Muscle of back (tissue), 11 donors: ENCODE measurements around the gene PARD6G. TPM values are rescaled to one million over a fixed set of nuclear protein-coding genes. Genes with fewer than 3 reads are reported as not detected.
A peak's percentile ranks its signal among the peaks of the same experiment; 100 is the strongest.

Experiments used
- DNase-seq, 3 donors: peaks; one replicate each; pipeline versions ENCODE4 v3.0.0 to v3.0.0-alpha.2; 2013
- polyA plus RNA-seq, 10 donors: library from polyadenylated mRNA; unstranded; fragments of 120-200 nt; gene quantifications; one replicate each; pipeline ENCODE4 v1.2.1, GENCODE V29; 2013; ENCODE audit not compliant: insufficient read length in 10 of 10

The PARD6G gene
- polyA plus RNA-seq, 10 donors = 4.4 to 12.7 (median 5.4) TPM

GRCh38 chr18:80112624-80113248 lies 134.6 kb downstream of the PARD6G start:
- DNase-seq = peak in 1 of 3 donors; percentile 24

DNA sequence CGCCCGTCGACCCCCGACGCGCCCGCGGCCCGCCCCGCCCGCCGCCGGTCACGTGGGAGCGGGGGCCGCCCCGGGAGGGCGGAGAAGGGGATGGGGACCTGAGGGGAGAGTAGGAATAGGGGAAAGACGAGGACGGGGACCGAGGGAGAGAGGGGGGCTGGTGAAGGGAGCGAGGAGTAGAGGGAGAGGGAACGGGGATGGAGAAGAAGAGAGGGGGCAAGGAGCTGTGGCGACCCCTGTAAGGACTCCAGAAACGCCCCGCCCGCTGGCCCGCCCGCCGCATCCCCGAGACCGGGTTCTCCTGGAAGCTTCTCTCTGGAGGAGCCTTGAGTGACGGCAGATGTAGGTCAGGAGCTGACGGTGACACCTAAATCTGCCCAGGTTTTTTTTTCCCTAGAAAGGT lies 137.6 kb downstream of the PARD6G start:
- DNase-seq = peak; percentile 19 to 81 (median 47)

DNA sequence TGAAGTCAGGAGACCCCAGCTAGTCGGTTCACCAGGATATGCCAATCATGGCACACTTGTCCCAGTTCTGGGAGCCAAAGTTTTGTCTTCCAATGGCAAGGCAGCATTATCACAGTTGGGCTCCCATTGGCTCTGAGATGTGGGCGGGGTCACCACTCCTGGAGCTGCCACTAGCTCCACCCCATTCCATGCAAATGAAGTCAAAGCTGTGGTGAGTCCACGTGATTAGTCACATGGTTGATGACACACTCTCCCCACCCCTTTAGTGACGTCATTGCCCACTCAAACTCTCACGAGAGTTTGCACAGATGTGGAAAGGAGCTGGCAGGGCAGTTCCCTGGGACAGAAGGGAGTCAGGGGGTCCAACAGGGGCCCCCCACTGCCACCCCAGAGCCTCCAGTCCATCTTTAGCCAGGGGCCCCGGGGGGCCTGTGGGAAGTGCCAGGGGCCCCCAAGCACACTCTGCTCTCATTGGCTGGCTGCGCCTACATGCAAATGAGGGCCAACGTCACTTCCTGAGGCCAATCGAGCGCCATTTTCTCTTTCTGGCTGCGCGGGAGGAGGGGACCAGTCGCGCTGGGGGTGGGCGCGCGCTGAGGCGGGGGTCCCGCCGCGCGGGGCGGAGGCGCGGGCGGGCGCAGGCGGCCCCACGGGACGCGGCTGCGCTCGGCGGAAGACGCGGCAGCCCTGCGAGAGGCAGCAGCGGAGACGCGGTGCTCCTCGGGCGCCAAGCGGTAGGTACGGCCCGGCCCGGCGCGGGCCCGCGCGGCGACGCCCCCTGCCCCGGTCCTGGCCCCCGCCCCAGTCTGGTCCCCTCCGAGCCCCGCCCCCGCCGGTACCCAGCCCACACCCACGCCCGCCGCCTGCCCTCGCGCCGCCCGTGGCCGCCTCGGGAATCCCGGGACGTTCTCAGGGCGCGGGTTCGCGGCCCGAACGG lies 138.3 kb downstream of the PARD6G start, which contains the start of gene ADNP2:
ADNP2 (plus strand) TSS at position 524 of the 937 bp plus-strand sequence. CDS start 8,281 bp downstream, outside the sequence.
- DNase-seq = peak; percentile 86 to 94 (median 90)

- DNase-seq = peak in 1 of 3 donors; percentile 55
Observed at GRCh38 chr18:80108121-80108536, 139.2 kb downstream of the PARD6G start.

DNA sequence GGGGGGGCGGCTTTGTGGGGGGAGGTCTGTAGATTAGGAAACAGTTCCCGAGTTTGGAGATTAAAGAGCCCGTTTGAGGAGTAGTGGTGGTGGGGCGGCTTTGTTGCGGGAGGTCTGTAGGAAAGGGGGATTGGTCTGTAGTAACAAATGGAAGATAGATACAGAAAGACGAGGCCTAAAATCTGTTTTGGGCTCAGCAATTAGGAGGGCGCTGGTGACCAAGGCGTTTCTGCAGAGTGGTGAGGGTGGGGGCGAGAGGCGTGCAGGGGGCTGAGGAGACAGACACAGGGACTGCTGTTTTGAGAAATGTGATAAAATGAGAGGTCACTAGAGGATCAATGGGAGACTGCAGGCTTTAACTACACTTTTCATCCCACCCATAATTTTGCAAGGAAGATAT lies 139.9 kb downstream of the PARD6G start:
- no peak for DNase-seq

Other genes starting within 250 kb of the PARD6G start
- gene RBFA, start 213.1 kb downstream of the PARD6G start, polyA plus RNA-seq = 10 to 100 TPM; 19.7 to 36.5 (median 25.5) TPM
- 10 to 100 TPM in 7 of 10 donors, 1 to 10 TPM in 3; 8.7 to 13.7 (median 11.0) TPM for gene ADNP2, start 138.3 kb downstream of the PARD6G start, polyA plus RNA-seq